ENCODE data around the gene ITGB1BP2.
"Not testable (repeated sequence)": the region's sequence is repeated elsewhere in the genome, so short reads cannot be mapped to it uniquely, and the experiment has no call there.

GRCh38 chrX:71300064-71300463 is 1.5 kb upstream of the ITGB1BP2 start:
- not testable (repeated sequence) for TF ChIP-seq EZH2phosphoT487 (IDR thresholded peaks at IDR 0.05; ENCODE audit: low read depth); CTCF (IDR thresholded peaks at IDR 0.05; ENCODE audit: low read depth, low read length)
